NT2/D1 (cell line): ENCODE results near the gene NAV2.

Source experiments
- SUZ12 ChIP-seq: IDR thresholded peaks from 2 replicates; pipeline ENCODE4 v1.6.1; 2011; ENCODE audit not compliant: insufficient read length, insufficient read depth; ENCODE audit errors: extremely low read depth
- ZNF274 ChIP-seq: IDR thresholded peaks from 2 replicates; pipeline ENCODE4 v1.6.1; 2011; ENCODE audit warnings: mild to moderate bottlenecking, low read depth, low read length

- no peak for TF ChIP-seq ZNF274
- no peak for TF ChIP-seq SUZ12
Observed at GRCh38 chr11:19828382-19829108, 115.9 kb downstream of the NAV2 start.
